ENCODE results near the gene ITGA2B.
"Not testable (repeated sequence)": the region's sequence is repeated elsewhere in the genome, so short reads cannot be mapped to it uniquely, and the experiment has no call there.

The ITGA2B gene

GRCh38 chr17:44329516-44329915 lies 59.9 kb downstream of the ITGA2B start:
- DNase-seq, result not testable (repeated sequence)

GRCh38 chr17:44327715-44328449 lies 61.6 kb downstream of the ITGA2B start:
- no peak for DNase-seq

- peak; percentile 98 for DNase-seq
Measured at GRCh38 chr17:44326861-44327444, 62.5 kb downstream of the ITGA2B start.

GRCh38 chr17:44324571-44325275 lies 64.7 kb downstream of the ITGA2B start, which contains the start of gene SLC25A39:
TSS of gene SLC25A39 (minus strand) at chr17:44324823. CDS start at chr17:44323562, 1,261 bp downstream.
- peak; percentile 92 for DNase-seq

GRCh38 chr17:44324092-44324570 lies 65.3 kb downstream of the ITGA2B start:
- no peak for DNase-seq

- no peak for DNase-seq
Measured at GRCh38 chr17:44323359-44324091, 65.9 kb downstream of the ITGA2B start.

- DNase-seq, result no peak
Measured at GRCh38 chr17:44322236-44322895, 67.1 kb downstream of the ITGA2B start.
